GM11168 (cell line): ENCODE results near the gene RNF144A.

Experiments used
- in situ Hi-C: fragments of 300-500 bp; cut with MboI; formaldehyde crosslinking; loops from one replicate; pipeline ENCODE4 v1.12.0; 2022; ENCODE audit warnings: low sequenced_read_pairs; ENCODE audit not compliant: unreplicated experiment

The RNF144A gene

DNA sequence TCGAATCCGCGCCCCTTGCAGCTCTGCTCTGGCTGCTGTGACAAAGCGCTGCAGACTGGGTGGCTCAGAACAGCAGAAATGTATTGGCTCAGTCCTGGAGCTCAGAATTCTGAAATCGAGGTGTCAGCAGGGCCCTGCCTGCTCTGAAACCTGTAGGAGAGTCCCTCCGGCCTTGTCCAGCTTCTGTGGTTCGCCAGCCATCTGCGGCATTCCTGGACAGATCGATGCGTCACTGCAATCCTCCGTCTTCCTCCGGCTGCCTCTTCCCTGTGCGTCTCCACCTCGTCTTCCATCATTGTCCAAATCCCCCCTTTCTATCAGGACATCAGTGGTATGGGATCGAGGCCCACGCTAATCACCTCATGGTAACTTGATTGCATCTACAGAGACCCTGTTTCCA is 115.2 kb downstream of the RNF144A start:
- in situ Hi-C loops, result no loop called here

DNA sequence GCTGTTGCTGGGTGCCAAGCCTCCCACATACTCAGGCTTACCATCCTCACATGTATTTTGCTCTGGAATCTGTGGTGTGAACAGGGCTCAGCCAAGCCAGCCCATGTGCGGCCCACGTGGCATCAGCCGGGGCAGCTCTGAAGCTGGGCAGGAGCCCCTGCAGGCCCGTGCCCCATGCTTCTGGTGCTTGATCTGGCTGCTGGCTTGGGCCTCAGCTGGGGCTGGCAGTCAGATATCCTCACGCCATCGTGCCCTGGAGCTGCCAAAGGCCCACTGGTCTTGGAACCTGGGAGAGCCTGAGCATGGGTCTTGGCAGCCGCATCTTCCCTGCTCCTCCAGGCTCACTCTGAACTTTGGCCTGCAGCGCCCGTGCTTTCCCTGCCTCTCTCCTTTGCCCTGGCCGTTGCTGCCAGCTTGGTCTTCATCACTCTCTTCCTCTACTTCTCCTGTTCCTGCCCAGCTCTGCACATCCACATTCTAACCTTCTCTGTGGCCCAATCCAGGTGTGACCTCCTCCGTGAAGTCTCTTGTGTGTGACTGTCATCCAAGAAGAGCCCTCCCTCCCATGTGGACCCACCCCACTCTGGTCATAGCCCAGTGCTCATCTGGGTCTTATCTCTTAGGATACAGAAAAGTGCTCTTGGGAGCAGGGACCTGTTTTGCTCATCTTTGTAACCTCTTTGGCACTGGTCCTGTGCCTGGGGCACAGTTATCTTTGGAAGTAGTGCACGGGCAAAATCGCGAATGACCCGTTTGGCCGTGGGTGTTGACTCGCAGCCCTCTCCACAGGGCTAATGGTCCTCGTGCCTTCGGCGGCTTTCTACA is 116.1 kb downstream of the RNF144A start:
- in situ Hi-C loops, result no loop called here

GRCh38 chr2:7034303-7034702 is 117.1 kb downstream of the RNF144A start:
- in situ Hi-C loops, result no loop called here

- in situ Hi-C loops, result no loop called here
Observed at GRCh38 chr2:7035884-7036283, 118.7 kb downstream of the RNF144A start.

- in situ Hi-C loops, result no loop called here
Observed at GRCh38 chr2:7037340-7038333, 120.4 kb downstream of the RNF144A start.

- in situ Hi-C loops, result no loop called here
Observed at GRCh38 chr2:7040547-7040946, 123.3 kb downstream of the RNF144A start.

DNA sequence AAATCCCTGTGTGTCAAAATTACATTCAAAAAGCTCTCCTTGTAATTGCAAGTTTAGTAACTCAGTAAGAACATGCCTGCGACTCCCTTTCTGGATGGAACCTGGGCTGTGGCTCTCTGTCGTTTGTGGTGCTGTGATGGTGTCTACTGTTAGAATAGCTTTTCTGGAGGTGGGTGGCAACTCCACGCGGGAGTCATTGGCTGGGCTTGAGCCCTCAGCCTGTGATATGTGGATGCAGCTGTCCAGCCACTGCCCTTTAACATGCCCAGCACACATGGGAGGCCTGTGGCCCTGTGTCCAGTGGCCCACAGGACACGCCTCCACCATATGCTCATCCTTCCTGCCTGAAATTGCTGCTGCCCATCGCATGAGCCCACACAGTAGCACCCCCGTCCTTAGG is 124.2 kb downstream of the RNF144A start:
- in situ Hi-C loops, result no loop called here

GRCh38 chr2:7043690-7044089 is 126.5 kb downstream of the RNF144A start:
- in situ Hi-C loops, result no loop called here

DNA sequence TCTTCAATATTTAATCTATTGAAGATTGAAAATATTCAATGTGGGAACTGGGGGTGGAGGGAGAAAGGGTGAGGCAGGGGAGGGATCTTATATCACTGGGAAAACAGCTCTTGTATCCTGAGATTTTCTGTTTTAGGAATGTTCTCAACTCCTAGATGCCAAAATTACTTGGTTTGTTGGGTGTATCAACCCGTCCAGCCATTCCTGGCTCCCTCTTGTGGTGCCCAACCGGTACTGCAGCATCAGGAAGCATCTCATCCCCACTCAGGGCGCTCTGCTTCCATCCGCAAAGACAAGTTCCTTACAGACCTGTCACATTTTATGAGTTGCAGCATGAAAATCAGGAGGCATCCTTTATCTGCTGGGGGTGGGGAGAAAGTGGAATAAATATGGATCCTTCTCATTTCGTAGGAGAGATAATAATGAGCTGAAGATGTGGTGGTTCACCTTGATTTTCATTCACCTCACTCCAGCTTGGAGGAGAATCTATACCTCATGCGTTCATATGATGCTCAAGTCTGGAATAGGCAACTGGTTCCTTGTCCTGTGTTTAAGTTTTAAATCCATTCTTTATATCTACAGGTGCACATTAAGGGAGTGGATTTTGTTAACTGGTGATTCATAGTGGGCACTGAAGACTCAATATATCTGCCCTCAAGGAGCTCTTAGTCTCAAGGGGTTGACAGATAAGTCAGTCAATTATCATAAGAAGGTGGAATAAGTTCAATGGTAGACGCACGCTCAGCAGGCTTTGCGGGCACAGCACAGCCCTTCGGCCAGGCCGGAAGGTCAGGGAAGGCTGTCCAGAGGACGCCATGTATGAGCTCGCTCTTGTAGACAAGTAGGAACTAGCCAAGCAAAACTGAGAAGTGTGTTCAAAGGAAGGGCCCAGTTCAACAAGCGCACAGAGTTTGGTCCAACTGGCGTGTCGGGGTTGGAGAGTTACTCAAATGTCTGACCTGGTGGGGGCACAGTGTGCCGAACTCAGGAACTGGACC is 127.3 kb downstream of the RNF144A start:
- in situ Hi-C loops, result no loop called here

DNA sequence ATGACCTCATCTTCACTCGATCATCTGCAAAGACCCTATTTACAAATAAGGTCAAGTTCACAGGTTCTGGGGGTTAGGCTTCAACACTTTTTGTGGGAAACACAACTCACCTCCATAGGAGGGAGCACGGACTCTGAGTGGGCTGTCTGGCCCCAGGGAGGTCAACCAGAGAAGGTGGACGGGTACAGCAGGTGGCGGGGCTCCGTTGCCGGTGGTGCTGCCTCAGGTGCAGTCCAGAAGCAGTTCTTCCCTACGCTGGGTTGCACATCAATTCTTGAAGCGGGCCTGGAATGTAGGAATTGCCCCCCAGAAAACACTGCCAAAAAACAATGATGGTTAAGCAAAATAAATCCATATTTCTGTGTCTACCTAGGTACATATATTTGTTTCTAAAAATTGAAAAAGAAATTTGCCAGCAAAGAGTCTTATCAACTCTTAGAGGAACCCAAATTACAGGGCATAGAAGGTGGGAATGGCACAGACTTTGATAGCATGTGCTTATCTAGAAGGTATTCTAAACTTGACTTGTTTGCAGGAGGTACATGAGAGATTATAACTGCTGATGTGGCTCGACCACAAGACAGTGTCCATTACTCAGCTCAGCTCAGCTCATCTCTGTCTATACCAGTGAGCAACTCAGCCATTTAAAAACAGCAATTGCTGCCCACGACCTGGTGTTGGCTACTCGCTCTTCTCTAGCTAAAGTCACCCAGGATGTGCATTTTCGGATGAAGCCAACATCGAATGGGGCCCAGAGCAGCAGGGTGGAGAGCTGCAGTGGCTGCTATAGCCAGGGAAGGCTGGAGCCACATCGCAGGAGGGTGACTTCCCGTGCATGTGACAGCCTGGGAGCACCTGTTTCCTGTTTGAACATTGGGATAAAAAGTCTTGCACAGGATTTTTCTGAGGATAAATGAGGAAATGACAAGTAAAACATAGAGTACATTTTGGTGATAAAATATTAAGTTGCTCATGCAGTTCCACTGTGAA is 128.7 kb downstream of the RNF144A start:
- in situ Hi-C loops, result no loop called here

DNA sequence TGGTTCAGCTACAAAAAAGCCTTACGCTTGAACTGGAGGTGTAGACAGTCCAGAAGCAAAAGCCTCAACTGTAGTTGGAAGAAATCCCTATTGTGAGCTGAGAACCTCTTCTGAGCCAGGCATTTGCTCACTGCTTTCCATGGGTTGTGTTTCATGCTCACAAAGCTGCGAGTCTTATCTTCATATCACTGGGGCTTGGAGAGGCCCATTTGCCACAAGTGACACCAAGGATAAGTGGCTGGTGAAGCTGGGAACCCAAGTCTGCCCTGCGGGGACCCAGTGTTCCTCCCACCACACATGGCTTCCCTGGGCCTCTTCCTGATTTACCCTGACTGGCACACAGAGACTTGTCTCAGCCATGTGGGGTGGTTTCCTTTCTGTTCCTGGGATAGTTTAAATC is 130.4 kb downstream of the RNF144A start:
- in situ Hi-C loops, result no loop called here

DNA sequence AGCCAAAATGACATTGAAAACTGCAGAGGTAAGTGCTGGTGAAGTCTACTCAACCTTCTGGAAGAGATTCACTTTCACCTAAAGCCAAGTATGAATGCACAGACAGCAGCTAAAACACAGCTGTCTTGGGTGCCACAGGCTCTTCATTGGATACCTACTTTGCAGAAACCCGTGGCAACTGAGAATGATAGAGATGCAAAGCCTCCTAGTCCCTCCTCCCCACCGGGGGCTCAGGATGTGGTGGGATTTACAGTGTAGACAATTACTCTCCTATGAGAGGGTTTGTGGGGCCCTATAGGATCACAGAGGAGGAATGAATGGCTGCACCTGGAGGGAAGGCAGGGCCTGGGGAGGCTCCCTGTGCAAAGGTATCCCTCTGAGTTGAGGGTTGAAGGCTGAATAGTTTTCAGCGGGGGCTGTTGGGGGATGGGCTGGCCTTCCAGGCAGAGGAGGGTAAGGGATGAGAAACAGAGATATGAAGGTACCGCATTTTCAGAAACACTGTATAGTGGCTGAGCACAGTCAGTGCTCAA is 131.6 kb downstream of the RNF144A start:
- in situ Hi-C loops, result no loop called here

GRCh38 chr2:7052404-7052803 is 135.2 kb downstream of the RNF144A start:
- in situ Hi-C loops, result no loop called here

GRCh38 chr2:7053650-7054265 is 136.5 kb downstream of the RNF144A start:
- in situ Hi-C loops, result no loop called here

GRCh38 chr2:7057865-7058400 is 140.7 kb downstream of the RNF144A start:
- in situ Hi-C loops, result no loop called here

GRCh38 chr2:7060156-7060555 is 142.9 kb downstream of the RNF144A start:
- in situ Hi-C loops, result no loop called here

DNA sequence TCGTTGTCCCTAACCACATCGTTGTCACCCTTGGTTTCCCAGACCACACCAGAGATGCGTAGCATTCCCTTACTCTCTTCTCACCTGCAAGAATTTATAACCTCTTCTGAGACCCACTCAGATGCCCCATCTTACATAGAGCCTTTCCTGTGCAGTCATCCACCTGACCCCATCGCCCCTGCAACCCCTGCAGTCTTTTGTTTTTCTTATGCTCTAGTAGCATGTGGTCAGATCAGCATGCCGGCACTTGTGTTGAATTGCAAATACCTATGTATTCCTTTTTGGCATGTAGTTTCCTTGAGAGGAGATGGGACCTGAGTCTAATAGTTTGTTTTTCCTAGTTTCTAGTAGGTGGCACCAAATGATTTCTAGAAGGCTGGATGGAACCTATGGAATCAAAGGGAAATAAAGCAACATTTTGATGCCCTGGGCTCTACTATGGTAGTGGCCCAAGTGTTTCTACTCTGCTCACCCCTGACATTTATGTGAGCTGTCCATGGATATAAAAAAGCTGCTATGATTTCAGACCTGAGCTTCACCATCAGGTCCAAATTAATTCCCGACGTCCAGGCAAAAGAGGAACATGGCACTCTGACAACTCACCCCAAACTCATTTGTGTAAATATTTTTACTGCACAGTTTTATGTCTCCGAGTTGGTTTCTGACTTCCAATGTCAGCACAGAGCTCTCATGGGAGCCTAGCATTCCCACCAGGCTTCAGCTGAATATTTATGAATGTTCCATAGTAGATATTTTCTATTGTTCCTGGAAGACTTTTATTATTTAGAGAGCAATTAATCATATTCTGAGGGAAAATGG is 143.6 kb downstream of the RNF144A start:
- in situ Hi-C loops, result no loop called here
